ENCODE results near the gene MET.
"Not testable (repeated sequence)": the region's sequence is repeated elsewhere in the genome, so short reads cannot be mapped to it uniquely, and the experiment has no call there.

Gene MET

DNA sequence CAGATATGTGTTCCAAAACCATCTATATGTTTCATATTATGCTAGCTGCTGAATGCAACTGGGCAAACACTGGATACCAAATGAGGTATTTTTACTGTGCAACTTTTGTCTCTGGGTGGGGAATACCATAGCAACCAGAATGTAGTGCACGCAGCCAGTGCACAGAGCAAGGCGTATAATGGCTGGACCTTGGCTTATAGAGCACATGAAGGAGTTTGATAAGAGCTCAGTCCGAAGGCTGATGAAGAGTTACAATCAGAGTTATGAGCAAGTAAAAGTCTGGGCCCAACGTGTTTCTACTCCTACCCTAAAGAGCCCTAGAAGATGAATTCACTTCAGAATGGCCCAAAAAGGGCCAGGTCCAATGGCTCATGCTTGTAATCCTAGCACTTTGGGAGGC lies 82.2 kb downstream of the MET start:
- DNase-seq: no peak

DNA sequence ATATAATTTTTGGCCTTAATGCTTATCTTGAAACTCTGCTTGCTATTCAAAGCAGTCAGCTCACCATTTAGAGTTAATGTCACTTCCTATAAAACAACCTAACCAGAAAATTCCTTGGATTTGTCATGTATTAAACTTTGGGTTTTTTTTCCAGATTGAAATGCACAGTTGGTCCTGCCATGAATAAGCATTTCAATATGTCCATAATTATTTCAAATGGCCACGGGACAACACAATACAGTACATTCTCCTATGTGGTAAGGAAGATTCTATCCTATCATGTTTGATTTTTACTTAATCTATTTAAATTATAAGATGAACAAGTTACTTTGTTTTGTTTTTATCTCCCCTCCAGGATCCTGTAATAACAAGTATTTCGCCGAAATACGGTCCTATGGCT lies 85.3 kb downstream of the MET start:
- DNase-seq: no peak

DNA sequence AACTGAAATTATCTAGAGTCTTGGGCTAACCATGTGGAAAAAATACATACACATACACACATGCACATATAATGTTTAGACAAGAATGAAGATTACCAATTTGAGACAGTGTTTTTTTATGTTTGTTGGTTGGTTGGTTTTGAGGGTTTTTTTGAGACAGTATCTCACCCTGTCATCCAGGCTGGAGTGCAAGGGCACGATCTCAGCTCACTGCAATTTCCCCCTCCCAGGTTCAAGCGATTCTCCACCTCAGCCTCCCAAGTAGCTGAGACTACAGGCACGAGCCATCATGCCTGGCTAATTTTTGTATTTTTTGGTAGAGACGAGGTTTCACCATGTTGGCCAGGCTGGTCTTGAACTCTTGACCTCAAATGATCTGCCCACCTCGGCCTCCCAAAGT lies 87.6 kb downstream of the MET start:
- DNase-seq: not testable (repeated sequence)

DNA sequence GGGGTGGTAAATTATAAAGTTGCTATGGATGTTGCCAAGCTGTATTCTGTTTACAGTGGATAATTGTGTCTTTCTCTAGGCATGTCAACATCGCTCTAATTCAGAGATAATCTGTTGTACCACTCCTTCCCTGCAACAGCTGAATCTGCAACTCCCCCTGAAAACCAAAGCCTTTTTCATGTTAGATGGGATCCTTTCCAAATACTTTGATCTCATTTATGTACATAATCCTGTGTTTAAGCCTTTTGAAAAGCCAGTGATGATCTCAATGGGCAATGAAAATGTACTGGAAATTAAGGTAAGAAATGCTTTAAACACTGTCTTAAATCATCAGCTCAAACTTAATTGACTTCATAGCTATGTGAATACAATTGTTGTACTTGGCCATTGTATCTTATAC lies 91.0 kb downstream of the MET start:
- no peak for DNase-seq

DNA sequence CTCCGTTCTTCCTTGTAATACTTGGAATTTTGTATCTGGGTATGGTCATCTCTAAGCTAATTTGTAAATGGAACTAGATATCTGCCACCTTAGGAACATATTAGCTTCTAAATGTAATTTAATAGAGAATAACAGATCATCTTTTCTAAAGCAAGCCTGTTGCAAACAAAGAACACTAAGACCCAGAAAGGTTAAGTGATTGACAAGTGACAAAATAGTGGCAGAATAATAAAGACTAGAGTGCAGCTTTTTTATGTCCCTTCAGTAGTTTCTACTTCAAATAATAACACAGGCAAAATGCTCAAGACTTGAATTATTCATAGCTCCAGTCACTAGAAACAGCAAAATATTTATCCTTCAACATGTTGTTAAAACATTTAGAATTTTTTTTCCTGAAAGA lies 91.7 kb downstream of the MET start:
- no peak for DNase-seq

DNA sequence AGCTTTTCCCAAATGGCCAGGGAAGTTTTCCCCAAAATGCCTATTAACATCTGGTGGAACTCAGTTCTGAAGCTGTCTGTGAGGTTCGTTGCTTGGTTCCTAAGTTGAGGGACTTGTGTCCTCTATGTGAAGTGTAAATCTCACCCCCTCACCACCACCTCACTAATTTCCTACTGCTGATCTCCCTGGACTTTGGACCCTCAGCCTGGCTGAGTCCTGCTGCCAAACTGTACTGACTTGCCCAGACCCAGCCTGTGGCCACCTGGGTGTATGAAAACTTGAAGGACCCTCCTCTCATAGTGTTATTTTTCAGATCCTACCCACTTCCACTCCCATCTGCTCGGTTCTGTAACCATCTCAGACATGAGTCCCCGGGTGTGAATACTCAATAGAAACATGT lies 94.9 kb downstream of the MET start:
- DNase-seq: no peak

DNA sequence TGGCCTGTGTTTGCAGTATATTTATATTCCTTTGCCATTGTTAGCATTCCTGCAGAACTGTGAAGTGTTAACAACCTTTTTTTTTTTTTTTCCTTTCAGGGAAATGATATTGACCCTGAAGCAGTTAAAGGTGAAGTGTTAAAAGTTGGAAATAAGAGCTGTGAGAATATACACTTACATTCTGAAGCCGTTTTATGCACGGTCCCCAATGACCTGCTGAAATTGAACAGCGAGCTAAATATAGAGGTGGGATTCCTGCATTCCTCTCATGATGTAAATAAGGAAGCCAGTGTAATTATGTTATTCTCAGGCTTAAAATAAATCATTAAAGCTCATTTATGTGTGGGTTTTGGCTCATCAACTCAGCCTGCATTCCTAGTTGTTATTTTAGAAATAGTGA lies 97.5 kb downstream of the MET start:
- DNase-seq: no peak

DNA sequence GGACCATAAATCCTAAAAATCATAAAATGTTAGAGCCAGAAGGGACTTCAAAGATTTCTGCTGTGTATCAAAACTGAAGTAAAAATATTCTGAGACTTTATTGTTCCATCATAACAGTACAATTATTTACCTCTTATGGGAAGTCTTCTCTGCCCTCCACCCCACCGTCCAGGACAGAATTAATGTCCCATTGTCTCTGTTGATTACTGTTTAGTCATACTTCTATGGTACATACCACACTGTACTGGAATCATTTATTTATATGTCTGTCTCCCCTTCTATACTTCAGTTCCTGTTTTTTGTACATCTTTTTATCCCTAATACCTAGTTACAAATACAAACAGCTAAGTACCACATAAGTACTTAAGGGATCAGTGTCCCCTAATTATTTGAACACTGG lies 98.9 kb downstream of the MET start:
- DNase-seq: no peak

DNA sequence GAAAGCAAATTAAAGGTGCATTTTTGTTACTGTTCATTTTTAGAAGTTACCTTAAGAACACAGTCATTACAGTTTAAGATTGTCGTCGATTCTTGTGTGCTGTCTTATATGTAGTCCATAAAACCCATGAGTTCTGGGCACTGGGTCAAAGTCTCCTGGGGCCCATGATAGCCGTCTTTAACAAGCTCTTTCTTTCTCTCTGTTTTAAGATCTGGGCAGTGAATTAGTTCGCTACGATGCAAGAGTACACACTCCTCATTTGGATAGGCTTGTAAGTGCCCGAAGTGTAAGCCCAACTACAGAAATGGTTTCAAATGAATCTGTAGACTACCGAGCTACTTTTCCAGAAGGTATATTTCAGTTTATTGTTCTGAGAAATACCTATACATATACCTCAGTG lies 99.6 kb downstream of the MET start:
- DNase-seq: no peak

DNA sequence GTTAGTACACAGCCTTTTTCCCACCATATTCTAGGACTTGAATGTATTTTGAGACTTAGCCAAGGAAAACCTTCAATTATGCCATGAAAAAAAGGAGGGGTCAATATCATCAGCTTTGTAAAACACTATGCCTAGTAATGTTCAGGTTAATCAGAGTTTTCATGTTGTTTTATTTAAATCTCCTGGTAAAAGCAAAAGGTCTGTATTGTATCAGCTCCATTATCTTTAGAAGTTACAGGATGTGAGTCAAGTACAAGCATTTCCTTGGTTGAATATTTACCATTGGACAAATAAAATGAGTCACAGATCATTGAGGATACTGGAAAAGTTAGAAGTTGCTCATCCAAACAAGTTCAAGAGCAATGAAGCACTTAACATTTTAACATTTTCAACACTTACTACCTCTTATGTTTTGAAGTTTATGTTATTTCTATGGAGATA lies 100.4 kb downstream of the MET start:
- no peak for DNase-seq

DNA sequence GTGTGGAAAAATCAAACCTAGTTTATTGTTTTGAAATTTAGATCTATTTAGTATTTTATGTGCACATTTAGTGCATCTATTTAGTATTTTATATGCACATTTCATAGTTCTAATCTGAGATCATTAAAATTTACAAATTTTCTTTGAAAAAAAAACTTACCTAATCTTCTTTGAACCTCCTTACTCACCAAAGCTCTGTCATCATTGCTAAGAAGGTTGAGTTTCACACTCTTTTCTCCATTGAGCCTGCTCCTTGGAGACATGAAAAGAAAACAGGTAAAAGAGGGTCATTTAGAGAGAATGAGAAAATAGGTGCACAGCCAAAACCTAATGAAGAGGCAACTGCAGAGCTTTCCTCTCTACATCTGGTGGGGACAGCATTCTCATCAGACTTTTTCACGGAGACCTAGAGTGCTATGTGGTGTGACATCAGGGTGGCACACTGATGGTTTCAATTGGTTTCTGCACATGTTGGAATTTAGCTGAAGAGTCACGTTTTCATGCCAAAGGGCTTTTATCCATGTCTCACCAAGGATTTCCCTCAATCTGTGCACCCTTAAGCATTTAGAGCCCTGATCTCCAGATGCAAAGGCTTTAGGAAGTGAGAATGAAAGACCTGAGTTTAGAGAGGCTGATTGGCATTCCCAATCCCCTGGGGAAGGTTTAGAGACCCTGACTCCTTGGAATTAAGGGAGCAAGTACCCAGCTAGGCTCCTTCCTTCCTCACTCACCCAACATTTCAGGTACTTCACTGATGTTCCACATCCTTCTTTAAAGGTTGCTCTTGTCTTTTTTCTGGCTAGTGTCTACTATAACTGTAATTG lies 101.1 kb downstream of the MET start:
- DNase-seq: no peak

DNA sequence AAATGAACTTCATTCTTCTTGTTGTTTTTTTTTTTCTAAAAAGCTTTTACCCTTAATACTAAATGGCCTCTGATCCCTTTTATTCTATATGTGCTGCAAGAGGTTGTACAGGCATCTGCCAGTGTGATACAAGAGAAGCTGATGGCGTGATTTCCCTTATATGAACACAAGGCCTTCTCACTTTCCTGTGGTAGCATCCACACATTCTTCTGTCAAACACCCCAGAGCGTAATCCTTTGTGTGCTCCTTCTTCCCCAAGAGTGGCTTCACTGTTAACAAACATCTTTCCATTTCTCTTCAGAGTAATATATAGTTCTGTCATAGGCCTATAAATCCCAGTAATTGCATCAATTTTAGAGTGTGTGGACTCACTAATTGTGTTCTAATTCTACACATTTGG lies 104.0 kb downstream of the MET start:
- no peak for DNase-seq

DNA sequence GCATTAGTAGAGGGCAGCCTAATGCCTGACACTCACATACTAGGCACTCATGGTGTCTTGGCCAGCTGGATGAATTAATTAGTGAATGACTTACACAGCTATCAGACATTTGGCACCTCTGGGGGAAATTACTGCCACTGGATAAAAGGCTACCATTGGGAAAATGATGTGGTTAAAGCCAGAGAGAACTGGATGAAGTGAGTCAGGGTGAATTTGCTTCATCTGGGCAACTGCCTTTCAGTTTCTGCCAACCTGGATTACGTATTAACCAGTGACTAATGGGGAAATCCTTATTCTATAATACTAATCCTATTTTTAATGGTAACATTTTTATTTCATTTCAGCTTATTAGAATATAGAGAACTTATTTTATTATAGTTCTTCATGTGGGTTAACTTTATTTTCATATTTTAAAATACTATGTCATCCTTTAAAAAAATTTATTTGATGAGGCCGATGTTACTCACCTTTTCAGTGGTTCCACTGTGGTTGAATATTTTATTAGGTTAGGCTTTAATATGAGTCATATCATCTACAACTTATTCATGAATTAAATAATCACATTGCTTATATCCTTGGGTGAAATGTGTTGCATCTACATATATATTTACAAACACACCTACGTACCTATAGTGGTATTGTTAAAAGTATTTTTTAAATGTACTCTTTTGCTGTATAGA lies 104.8 kb downstream of the MET start:
- DNase-seq: no peak

DNA sequence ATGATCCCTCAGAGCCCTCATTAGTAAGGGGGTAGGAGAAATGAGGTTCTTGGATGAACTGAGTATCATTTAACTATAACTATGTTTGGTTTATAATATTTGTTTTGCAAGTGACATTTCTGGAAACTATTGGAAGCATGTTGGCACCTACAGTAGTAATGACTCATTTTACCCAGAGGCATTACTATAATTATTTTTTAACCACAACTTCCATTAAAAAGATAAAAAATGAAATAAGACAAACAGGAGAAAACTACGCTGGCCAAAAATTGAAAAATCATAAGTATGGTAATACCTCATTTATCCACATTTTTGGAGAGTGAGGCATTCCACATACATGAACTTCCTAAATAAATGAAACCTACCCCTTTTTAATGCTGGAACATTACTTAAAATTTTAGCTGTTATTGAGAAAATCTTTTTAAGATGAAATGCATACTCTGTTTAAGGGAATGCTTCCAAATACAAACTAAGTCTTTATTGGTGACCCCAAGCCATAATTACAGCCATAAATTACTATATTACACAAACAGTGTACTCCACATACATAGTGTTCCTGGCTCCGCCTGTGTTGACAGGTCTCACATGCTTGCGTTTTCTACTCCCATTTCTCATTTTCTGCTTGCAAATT lies 105.8 kb downstream of the MET start:
- no peak for DNase-seq

DNA sequence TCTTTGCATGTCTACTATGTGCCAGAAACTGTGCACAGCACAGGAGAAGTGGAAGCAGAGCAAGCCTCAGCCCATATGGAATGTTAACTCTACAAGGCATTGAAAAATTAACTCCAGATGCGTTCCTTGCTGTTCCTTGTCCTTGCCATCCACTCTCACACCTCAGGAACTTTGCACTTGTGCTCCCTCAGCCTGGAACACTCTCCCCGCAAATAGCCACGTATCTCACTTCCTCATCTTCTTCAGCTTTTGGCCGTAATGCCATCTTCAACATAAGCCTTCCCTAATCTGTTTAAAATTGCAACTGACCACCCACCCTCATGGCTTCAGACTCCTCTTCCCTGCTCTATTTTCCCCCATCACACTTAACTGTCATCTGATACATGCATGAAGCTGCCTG lies 107.2 kb downstream of the MET start:
- no peak for DNase-seq

DNA sequence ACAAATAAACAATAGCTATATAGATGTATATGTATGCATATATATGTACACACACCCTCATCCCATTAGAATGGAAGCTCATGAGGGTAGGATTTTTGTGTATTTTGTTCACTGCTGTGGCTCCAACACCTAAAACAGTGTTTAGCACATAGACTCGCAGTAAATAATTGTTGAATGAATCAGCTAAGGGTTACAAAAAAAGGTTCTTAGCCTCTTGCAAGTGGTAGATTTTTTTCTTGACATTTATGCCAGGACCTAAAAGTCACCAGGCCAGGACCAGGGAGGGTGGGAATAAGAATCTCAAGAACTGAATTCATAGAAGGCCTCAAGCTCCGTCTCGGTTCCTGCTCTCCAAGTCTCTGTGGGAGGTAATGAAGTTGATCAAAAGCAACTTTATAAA lies 107.9 kb downstream of the MET start:
- DNase-seq: no peak

DNA sequence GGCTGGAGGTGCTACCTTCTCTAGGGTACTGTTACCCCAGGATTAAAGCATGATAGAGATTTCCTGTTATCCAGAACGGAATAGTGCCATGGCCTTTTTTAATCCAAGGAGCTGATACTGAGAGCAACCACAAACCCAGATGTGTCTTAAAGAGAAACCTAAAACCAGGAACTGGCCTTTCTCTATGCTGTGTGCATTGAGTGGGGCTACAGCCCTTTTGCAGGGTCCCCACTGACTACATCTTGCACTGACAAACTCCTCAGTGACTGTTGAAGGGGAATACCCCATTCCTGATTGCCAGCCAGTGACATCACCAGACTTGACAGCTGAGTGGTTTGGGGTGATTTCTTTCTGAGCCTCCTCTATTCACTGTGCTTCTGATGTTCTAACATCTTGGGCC lies 108.5 kb downstream of the MET start:
- DNase-seq: no peak

DNA sequence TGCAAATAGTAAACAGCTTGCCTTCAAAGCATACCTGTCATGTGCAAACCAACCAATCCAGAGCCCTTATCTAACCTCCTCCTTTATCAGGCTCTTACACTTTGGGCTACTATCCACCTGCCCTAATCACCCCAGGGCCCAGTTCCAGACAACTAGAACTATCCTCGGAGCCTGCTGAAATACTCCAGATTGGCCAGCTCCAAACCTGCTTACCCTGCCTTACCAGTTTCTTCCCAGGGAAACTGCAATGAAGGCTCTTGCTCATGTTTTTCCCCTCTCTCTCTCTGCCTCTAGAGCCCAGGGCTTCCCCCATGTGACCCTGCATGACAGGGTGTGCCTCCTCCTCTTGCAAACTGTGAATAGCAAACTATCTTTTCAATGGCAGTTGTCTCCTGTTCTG lies 109.0 kb downstream of the MET start:
- no peak for DNase-seq

DNA sequence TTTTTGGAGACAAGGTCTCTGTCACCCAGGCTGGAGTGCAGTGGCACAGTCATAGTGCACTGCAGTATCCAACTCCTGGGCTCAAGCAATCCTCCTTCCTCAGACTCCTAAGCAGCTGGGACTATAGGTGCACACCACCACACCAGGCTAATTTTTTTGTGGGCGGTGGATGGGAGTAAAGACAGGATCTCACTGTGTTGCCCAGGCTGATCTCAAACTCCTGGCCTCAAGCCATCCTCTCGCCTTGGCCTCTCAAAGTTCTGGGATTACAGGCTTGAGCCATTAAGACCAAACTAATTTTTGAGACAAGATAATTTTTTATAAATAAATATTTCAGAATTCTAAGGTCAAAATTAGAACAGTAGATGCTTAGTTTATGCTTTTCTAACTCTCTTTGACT lies 109.6 kb downstream of the MET start:
- no peak for DNase-seq

DNA sequence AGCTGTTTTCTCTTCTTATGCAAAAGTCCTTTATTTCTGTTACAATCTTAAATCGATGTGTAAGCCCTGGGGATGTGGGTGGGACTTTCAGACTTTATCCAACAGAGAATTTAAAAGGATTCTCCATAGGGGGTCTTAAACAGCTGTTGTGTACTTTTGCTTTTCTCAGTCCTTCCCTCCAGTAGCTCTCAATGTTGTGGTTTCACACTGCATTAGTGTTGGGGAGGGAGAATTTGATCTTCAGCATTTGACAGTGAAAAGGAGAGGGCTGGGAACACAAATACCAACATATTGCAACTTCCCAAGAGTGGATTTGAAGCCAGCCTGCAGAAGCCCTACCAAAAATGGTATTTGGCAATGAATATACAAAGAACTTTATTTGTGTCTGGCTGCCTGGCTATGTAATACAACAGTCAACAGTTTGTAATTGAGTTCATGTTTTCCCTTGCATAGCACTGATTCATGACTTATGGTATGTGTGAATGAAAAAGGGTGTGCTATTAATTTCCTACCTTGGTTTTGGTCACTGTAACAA lies 110.2 kb downstream of the MET start:
- no peak for DNase-seq

DNA sequence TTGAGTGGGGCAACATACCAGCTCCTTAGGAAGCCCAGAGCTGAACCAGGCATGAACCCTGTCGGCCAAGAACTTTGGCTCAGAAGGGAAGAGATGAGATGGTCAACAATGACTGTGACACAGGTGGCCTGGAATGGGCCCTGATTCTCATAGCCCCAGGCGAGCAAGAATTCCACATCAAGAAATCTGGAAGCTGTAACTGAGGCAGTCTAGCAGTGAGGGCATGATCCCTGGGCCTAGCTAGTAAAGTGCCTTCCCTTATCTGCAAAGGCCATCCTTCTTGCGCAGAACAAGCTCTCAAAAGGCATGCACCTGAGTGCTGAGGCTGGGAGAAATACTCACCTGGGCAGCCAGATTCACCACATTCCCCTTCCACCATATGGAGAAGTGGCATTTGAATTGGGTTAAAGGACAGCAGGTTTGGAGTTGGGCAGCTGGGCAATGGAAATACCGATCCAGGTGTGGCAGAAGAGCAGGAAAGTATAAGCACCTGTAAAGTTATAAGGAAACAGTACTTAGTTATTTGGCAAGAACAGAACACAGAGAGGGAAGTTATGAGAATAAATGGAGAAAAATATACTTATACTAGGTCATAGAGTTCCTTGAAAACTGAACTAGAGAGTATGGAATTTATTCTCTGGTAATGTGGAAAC lies 111.8 kb downstream of the MET start:
- no peak for DNase-seq

DNA sequence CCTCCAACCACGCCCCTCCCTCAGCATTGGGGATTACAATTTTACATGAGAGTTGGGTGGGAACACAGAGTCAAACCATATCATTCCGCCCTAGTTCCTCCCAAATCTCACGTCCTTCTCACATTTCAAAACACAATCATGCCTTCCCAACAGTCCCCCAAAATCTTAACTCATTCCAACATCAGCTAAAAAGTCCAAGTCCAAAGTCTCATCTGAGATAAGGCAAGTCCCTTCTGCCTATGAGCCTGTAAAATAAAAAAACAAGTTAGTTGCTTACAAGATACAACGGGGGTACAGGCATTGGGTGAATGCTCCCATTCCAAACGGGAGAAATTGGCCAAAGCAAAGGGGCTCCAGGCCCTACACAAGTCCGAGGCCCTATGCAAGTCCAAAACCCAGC lies 112.7 kb downstream of the MET start:
- no peak for DNase-seq

DNA sequence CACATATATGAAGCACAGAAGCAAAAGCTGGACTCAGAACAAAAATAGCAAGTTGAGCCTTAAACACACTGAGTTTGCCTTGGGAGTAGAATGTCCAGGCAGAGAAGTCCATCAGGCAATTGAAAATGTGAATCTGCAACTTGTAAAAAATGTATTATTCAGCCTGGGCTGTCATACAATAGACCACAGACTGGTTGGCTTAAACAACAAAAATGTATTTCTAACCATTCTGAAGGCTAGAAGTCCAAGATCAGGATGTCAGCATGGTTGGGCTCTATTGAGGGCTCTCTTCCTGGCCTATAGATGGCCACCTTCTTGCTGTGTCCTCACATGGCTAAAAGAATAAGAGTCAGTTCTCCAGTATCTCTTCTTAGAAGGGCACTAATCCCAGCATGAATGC lies 113.8 kb downstream of the MET start:
- no peak for DNase-seq
